ENCODE data around the gene SGSM1. TPM values are rescaled to one million over a fixed set of nuclear protein-coding genes. Genes with fewer than 3 reads are reported as not detected.

SGSM1 gene
- total RNA-seq, 3 donors from 2014 or later: 2.0 to 6.5 (median 3.0) TPM

GRCh38 chr22:24859587-24859986 is 53.6 kb downstream of the SGSM1 start:
- Histone ChIP-seq H3K9me3 (no peaks in the 10 kb centered on the region), H3K4me1 (ENCODE audit: low read depth) (no peaks in the 10 kb centered on the region), H3K36me3 (ENCODE audit: low read depth) (no peaks in the 10 kb centered on the region), H3K4me3 (no peak overlapping the region)
- DNase-seq (no peak), ATAC-seq (no peak)
- no peak for TF ChIP-seq CTCF (IDR thresholded peaks at IDR 0.05)
- intact Hi-C loops (cut with DNase I, micrococcal nuclease): no loop called here

GRCh38 chr22:24865508-24865907 is 59.5 kb downstream of the SGSM1 start:
- ATAC-seq: peak; percentile 88
- DNase-seq: peak in 1 of 3 donors; percentile 64
- H3K36me3 ChIP-seq (ENCODE audit: low read depth): no peaks in the 10 kb centered on the region
- intact Hi-C loops (cut with DNase I, micrococcal nuclease): no loop called here
- H3K4me3 ChIP-seq: no peak overlapping the region
- peaks cover 5% of the 10 kb centered on the region for H3K4me1 ChIP-seq (ENCODE audit: low read depth)
- H3K9me3 ChIP-seq: no peaks in the 10 kb centered on the region
- no peak for TF ChIP-seq CTCF (IDR thresholded peaks at IDR 0.05)

GRCh38 chr22:24867323-24868022 is 61.5 kb downstream of the SGSM1 start:
- DNase-seq (no peak), ATAC-seq (no peak)
- Histone ChIP-seq H3K4me3 (no peak overlapping the region), H3K4me1 (ENCODE audit: low read depth) (peaks cover 5% of the 10 kb centered on the region), H3K36me3 (ENCODE audit: low read depth) (no peaks in the 10 kb centered on the region), H3K9me3 (no peaks in the 10 kb centered on the region)
- intact Hi-C loops (cut with DNase I, micrococcal nuclease): no loop called here
- no peak for TF ChIP-seq CTCF (IDR thresholded peaks at IDR 0.05)

GRCh38 chr22:24868979-24869378 is 63.0 kb downstream of the SGSM1 start:
- H3K36me3 ChIP-seq (ENCODE audit: low read depth): no peaks in the 10 kb centered on the region
- no peak for TF ChIP-seq CTCF (IDR thresholded peaks at IDR 0.05)
- no peak overlapping the region for H3K4me3 ChIP-seq
- ATAC-seq (no peak), DNase-seq (no peak)
- intact Hi-C loops (cut with DNase I, micrococcal nuclease): no loop called here
- no peaks in the 10 kb centered on the region for H3K9me3 ChIP-seq
- peaks cover 5% of the 10 kb centered on the region for H3K4me1 ChIP-seq (ENCODE audit: low read depth)

GRCh38 chr22:24871611-24872205 is 65.7 kb downstream of the SGSM1 start:
- no peak for DNase-seq
- Histone ChIP-seq H3K4me1 (ENCODE audit: low read depth) (no peaks in the 10 kb centered on the region), H3K4me3 (no peak overlapping the region), H3K36me3 (ENCODE audit: low read depth) (no peaks in the 10 kb centered on the region), H3K9me3 (no peaks in the 10 kb centered on the region)
- ATAC-seq: no peak
- intact Hi-C loops (cut with DNase I, micrococcal nuclease): no loop called here
- TF ChIP-seq CTCF (IDR thresholded peaks at IDR 0.05): no peak

All from mucosa of descending colon (tissue), 3 donors.